H1 (cell line): ENCODE measurements around the gene NOC3L. TPM values are rescaled to one million over a fixed set of nuclear protein-coding genes. Genes with fewer than 3 reads are reported as not detected.

Experiments
- CTCF ChIA-PET: fragments of 300-600 bp; sonication (Branson Sonifier 250); formaldehyde crosslinking; loops from one replicate; lab custom pipeline; 2021; ENCODE audit not compliant: partially characterized antibody; lab: Charles Lee
- POLR2A ChIA-PET: fragments of 300-600 bp; sonication (Branson Sonifier 250); formaldehyde crosslinking; loops from one replicate; lab custom pipeline; 2021; ENCODE audit warnings: inconsistent platforms; ENCODE audit not compliant: partially characterized antibody; lab: Charles Lee
- DNase-seq, 2 experiments: peaks; one replicate each; pipeline versions ENCODE4 v3.0.0 to v3.0.0-alpha.2; 2010 to 2022; ENCODE audit warnings: low spot score in 2 of 2, low read depth in 1 of 2, mixed read lengths in 1 of 2
- FAIRE-seq: peaks from 2 replicates; lab custom pipeline; 2011; peaks lifted over from hg19 to GRCh38; lab: Jason Lieb, UNC
- H2AFZ ChIP-seq: 2 replicates; pipeline ENCODE4 v1.8.1; 2012; ENCODE audit warnings: low read length, inconsistent platforms
- H2AK5ac ChIP-seq: 2 replicates; pipeline ENCODE4 v1.6.1; 2013; ENCODE audit warnings: low read depth, low read length
- H2BK120ac ChIP-seq: replicated peaks from 2 replicates; pipeline ENCODE3; 2013; ENCODE audit warnings: low read depth, low read length, inconsistent platforms
- H2BK12ac ChIP-seq: 2 replicates; pipeline ENCODE4 v1.6.1; 2013; ENCODE audit warnings: low read depth, low read length
- H2BK15ac ChIP-seq: 2 replicates; pipeline ENCODE4 v1.6.1; 2013; ENCODE audit warnings: low read length
- H2BK20ac ChIP-seq: 2 replicates; pipeline ENCODE4 v1.6.1; 2013; ENCODE audit warnings: low read length
- H2BK5ac ChIP-seq: 2 replicates; pipeline ENCODE4 v1.6.1; 2013; ENCODE audit warnings: low read depth, low read length
- H3K14ac ChIP-seq: 2 replicates; pipeline ENCODE4 v1.6.1; 2013; ENCODE audit warnings: inconsistent platforms; ENCODE audit not compliant: insufficient read length
- H3K18ac ChIP-seq: 2 replicates; pipeline ENCODE4 v1.6.1; 2013; ENCODE audit warnings: low read length; ENCODE audit errors: extremely low read depth
- H3K23ac ChIP-seq: 2 replicates; pipeline ENCODE4 v1.6.1; 2013; ENCODE audit warnings: inconsistent platforms; ENCODE audit not compliant: insufficient read length
- H3K23me2 ChIP-seq: 2 replicates; pipeline ENCODE4 v1.6.1; 2013; ENCODE audit warnings: low read depth, low read length
- H3K27ac ChIP-seq: 2 replicates; pipeline ENCODE4 v1.6.1; 2011; ENCODE audit warnings: low read depth, low read length, inconsistent platforms
- H3K27me3 ChIP-seq, 4 experiments: replicated peaks in 1 of 4; 1 replicate in 1 of 4; 2 replicates in 3 of 4; pipeline versions ENCODE4 v1.6.1 to v1.8.1; 2011 to 2013; ENCODE audit warnings: low read length in 3 of 4, mild to moderate bottlenecking in 3 of 4, inconsistent platforms in 2 of 4, mixed read lengths in 2 of 4, moderate library complexity in 1 of 4; ENCODE audit not compliant: control insufficient read depth in 3 of 4, insufficient read depth in 3 of 4; ENCODE audit errors: extremely low read depth in 1 of 4
- H3K36me3 ChIP-seq, 4 experiments: 2 replicates each; pipeline versions ENCODE4 v1.6.1 to v1.8.1; 2011 to 2013; ENCODE audit warnings: mild to moderate bottlenecking in 4 of 4, low read length in 3 of 4, moderate library complexity in 2 of 4, control low read depth in 1 of 4, inconsistent platforms in 1 of 4; ENCODE audit not compliant: insufficient read depth in 4 of 4, control insufficient read depth in 2 of 4
- H3K4ac ChIP-seq: replicated peaks from 2 replicates; pipeline ENCODE3; 2013; ENCODE audit warnings: low read length, low read depth, mixed read lengths, inconsistent platforms; ENCODE audit not compliant: insufficient read length
- H3K4me1 ChIP-seq, 4 experiments: replicated peaks in 1 of 4; 1 replicate in 1 of 4; 2 replicates in 3 of 4; pipeline versions ENCODE4 v1.6.1 to v1.8.1; 2011 to 2013; ENCODE audit warnings: low read length in 3 of 4, inconsistent platforms in 2 of 4, mixed read lengths in 1 of 4; ENCODE audit not compliant: insufficient read depth in 4 of 4, control insufficient read depth in 3 of 4
- H3K4me2 ChIP-seq, 2 experiments: 2 replicates each; pipeline versions ENCODE4 v1.6.1 to v1.8.1; 2011 to 2013; ENCODE audit warnings: low read depth in 2 of 2, low read length in 2 of 2, control low read depth in 1 of 2, inconsistent platforms in 1 of 2, mild to moderate bottlenecking in 1 of 2; ENCODE audit not compliant: insufficient read depth in 1 of 2
- H3K4me3 ChIP-seq, 4 experiments: fragments of 200-600, 300-600 bp in 1 of 4; sonication (generic), shearing (Covaris generic), sonication (Bioruptor Twin) in 1 of 4; 2 replicates each; pipeline versions ENCODE4 v1.5.1 to v1.8.1; 2011 to 2016; ENCODE audit warnings: low read length in 4 of 4, low read depth in 3 of 4, control low read depth in 2 of 4, inconsistent platforms in 2 of 4, mild to moderate bottlenecking in 2 of 4, mixed read lengths in 1 of 4, moderate library complexity in 1 of 4; ENCODE audit not compliant: insufficient read depth in 2 of 4; ENCODE audit errors: extremely low read depth in 1 of 4
- H3K56ac ChIP-seq: replicated peaks from 2 replicates; pipeline ENCODE3; 2013; ENCODE audit warnings: low read depth, mild to moderate bottlenecking, mixed read lengths, low read length, inconsistent platforms; ENCODE audit not compliant: insufficient read length
- H3K79me1 ChIP-seq: 2 replicates; pipeline ENCODE4 v1.6.1; 2013; ENCODE audit warnings: low read depth, low read length, control low read depth
- H3K79me2 ChIP-seq, 2 experiments: 2 replicates each; pipeline versions ENCODE4 v1.6.1 to v1.8.1; 2012 to 2013; ENCODE audit warnings: low read length in 2 of 2, mild to moderate bottlenecking in 2 of 2, inconsistent platforms in 1 of 2; ENCODE audit not compliant: insufficient read depth in 2 of 2, control insufficient read depth in 1 of 2
- H3K9ac ChIP-seq, 4 experiments: replicated peaks in 1 of 4; 1 replicate in 1 of 4; 2 replicates in 3 of 4; pipeline versions ENCODE4 v1.6.1 to v1.8.1; 2011 to 2013; ENCODE audit warnings: low read depth in 3 of 4, low read length in 3 of 4, control low read depth in 2 of 4, mild to moderate bottlenecking in 2 of 4, moderate library complexity in 2 of 4, inconsistent platforms in 1 of 4; ENCODE audit errors: extremely low read depth in 1 of 4
- H3K9me3 ChIP-seq, 2 experiments: 2 replicates each; pipeline versions ENCODE4 v1.6.1 to v1.8.1; 2012 to 2013; ENCODE audit warnings: mild to moderate bottlenecking in 2 of 2, moderate library complexity in 2 of 2, control low read depth in 1 of 2, inconsistent platforms in 1 of 2, low read depth in 1 of 2, low read length in 1 of 2, mixed read lengths in 1 of 2; ENCODE audit not compliant: insufficient read depth in 2 of 2
- H4K20me1 ChIP-seq, 2 experiments: replicated peaks in 1 of 2; 2 replicates each; pipeline versions ENCODE3 to v1.8.1; 2011 to 2013; ENCODE audit warnings: inconsistent platforms in 2 of 2, low read length in 2 of 2, mild to moderate bottlenecking in 1 of 2; ENCODE audit not compliant: insufficient read depth in 2 of 2, control insufficient read depth in 1 of 2
- H4K5ac ChIP-seq: 2 replicates; pipeline ENCODE4 v1.6.1; 2013; ENCODE audit warnings: low read length, low read depth, mixed read lengths, inconsistent platforms; ENCODE audit not compliant: insufficient read length
- H4K8ac ChIP-seq: 2 replicates; pipeline ENCODE4 v1.8.0; 2013; ENCODE audit warnings: mild to moderate bottlenecking, moderate library complexity, low read length, inconsistent platforms; ENCODE audit not compliant: insufficient read depth; ENCODE audit errors: extremely low read depth
- H4K91ac ChIP-seq: replicated peaks from 2 replicates; pipeline ENCODE3; 2013; ENCODE audit warnings: low read length, mixed read lengths, inconsistent platforms; ENCODE audit not compliant: insufficient read length
- CHD1 ChIP-seq: IDR thresholded peaks from 2 replicates; pipeline ENCODE4 v1.6.1; 2012; ENCODE audit warnings: low read depth, low read length, improper control_type of control experiment
- CREB1 ChIP-seq: IDR thresholded peaks from 2 replicates; pipeline ENCODE4 v1.6.1; 2012; ENCODE audit warnings: inconsistent platforms
- CTBP2 ChIP-seq: IDR thresholded peaks from 2 replicates; pipeline ENCODE4 v1.7.0; 2011; ENCODE audit warnings: borderline replicate concordance, mild to moderate bottlenecking, moderate library complexity, mixed read lengths, low read length; ENCODE audit not compliant: insufficient read depth, insufficient read length
- HDAC6 ChIP-seq: IDR thresholded peaks from one replicate; pipeline ENCODE4 v1.7.1; 2012; ENCODE audit warnings: low read depth, mild to moderate bottlenecking, inconsistent platforms, low read length, moderate library complexity
- NANOG ChIP-seq: IDR thresholded peaks from 2 replicates; pipeline ENCODE4 v1.6.1; 2011; ENCODE audit warnings: low read length, low read depth, mild to moderate bottlenecking, inconsistent platforms; ENCODE audit not compliant: insufficient read depth, poor library complexity, severe bottlenecking
- SAP30 ChIP-seq: fragments of 300-600 bp; sonication (generic); IDR thresholded peaks from 2 replicates; pipeline ENCODE4 v1.7.1; 2012; ENCODE audit warnings: low read length, moderate library complexity, mild to moderate bottlenecking, inconsistent platforms; ENCODE audit not compliant: insufficient read depth, insufficient replicate concordance
- SIN3A ChIP-seq, 2 experiments: IDR thresholded peaks in 1 of 2; conservative IDR thresholded peaks in 1 of 2; 2 replicates each; pipeline ENCODE4 v1.6.1; 2011 to 2012; ENCODE audit warnings: low read length in 2 of 2, improper control_type of control experiment in 1 of 2, low read depth in 1 of 2, mild to moderate bottlenecking in 1 of 2
- WGBS, 2 experiments: shearing (Covaris generic) in 1 of 2; methylation state at CpG; one replicate each; pipeline versions ENCODE4 v1.1.6 to v1.1.7; 2013 to 2015; ENCODE audit warnings: low lambda C conversion rate in 2 of 2, mixed read lengths in 2 of 2, inconsistent platforms in 1 of 2, low coverage in 1 of 2, missing lambda C conversion rate in 1 of 2; ENCODE audit not compliant: insufficient replicate concordance in 2 of 2, insufficient coverage in 1 of 2, insufficient read length in 1 of 2; ENCODE audit errors: extremely low coverage in 1 of 2, missing lambda C conversion rate in 1 of 2; 5-methylcytosine and 5-hydroxymethylcytosine counted together
- polyA plus RNA-seq, 7 experiments: library from polyadenylated mRNA; depleted of rRNA in 3 of 7; stranded (reverse) in 5 of 7; unstranded in 2 of 7; fragments of >200 nt in 5 of 7; fragments of 200-250 nt in 2 of 7; gene quantifications; 1 replicate in 5 of 7; 2 replicates in 1 of 7; 4 replicates in 1 of 7; pipeline versions ENCODE4 v1.2.1 to v1.2.3, GENCODE V29; 2011 to 2013; ENCODE audit warnings: missing spikeins in 2 of 7, mixed read lengths in 2 of 7
- total RNA-seq: library from RNA; stranded (reverse); fragmentation: NEBNext Ultra II Directional; extraction: Animal tissue kit (Norgen Biotek cat#: 25700); gene quantifications from 2 replicates; pipeline ENCODE4 v1.2.1, GENCODE V29; 2021
- TF ChIP-seq, protein P1 (sequence below), 3 experiments: IDR thresholded peaks; 1 replicate in 2 of 3; 2 replicates in 1 of 3; pipeline versions ENCODE4 v1.5.1 to v1.6.1; 2011; ENCODE audit warnings: low read length in 3 of 3, mild to moderate bottlenecking in 3 of 3, inconsistent platforms in 2 of 3, low read depth in 1 of 3, moderate library complexity in 1 of 3; ENCODE audit not compliant: insufficient read depth in 1 of 3; ENCODE audit errors: control extremely low read depth in 1 of 3

NOC3L gene
- total and polyA plus RNA-seq, 2 of the 8 experiments (the other 6 are each of a cell fraction or from before 2014, with no cell fraction given), result 7.1 to 39.1 TPM

DNA sequence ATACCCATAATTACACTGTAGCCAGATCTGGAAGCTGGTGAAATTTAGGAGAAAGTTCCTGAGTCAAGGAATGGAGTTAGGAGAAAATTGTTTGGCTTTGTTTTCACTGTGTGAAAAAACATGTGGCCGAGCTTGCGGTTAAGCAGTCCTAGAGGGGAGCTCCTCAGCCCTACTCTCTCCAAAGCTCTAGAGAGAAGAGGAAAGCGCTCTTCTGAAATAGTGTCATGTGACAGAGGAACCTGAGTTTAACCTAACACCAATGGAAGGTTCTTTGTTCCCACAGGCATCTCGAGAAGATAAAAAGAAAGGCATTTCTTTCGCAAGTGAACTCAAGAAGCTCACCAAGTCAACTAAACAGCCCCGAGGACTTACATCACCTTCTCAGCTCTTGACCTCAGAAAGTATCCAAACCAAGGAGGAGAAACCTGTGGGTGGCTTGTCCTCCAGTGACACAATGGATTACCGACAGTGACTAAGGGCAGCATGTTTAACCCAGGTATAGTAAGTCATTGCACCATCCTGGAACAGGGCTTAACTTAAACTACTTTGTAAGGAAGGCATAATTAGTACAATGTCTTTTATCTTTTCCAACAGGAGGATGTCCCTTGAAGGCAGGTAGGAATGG lies 38.0 kb downstream of the NOC3L start:
- H4K5ac ChIP-seq, result no peak overlapping the region
- H2BK15ac ChIP-seq, result no peak overlapping the region
- H2BK5ac ChIP-seq, result no peak overlapping the region
- no peak overlapping the region for H3K9ac ChIP-seq
- H3K4me3 ChIP-seq, result no peak overlapping the region
- no peaks in the 10 kb centered on the region for H3K9me3 ChIP-seq
- no peak overlapping the region for H3K23ac ChIP-seq
- H3K4me1 ChIP-seq, result peaks cover 0 to 2% (median 0%) of the 10 kb centered on the region in 4 experiments; a peak in 1 of 7 replicates
- H4K8ac ChIP-seq, result no peak overlapping the region
- H3K4ac ChIP-seq, result no peak overlapping the region
- H3K79me1 ChIP-seq, result no peaks in the 10 kb centered on the region
- 91% methylated on average over 7 of the region's 7 CpGs; no CpG with 5 or more reads in 1 of the 2 experiments for WGBS, 2 experiments
- ChIA-PET POLR2A (interaction anchor here (1.3 kb wide), 1 partner anchor 10 kb away, joined by 3 read pairs; no protein-coding TSS in a partner anchor), CTCF (interaction anchor here (0.7 to 1.6 kb wide), 6 partner anchors 11 to 535 kb away, joined by 3 to 6 read pairs (median 4); no protein-coding TSS in a partner anchor)
- H4K91ac ChIP-seq, result no peak overlapping the region
- H3K18ac ChIP-seq, result no peak overlapping the region
- no peak overlapping the region for H2BK20ac ChIP-seq
- FAIRE-seq (no peak), DNase-seq (no peak)
- H3K23me2 ChIP-seq, result no peaks in the 10 kb centered on the region
- no peak overlapping the region for H2BK12ac ChIP-seq
- H2AK5ac ChIP-seq, result no peak overlapping the region
- H3K79me2 ChIP-seq, result no peaks in the 10 kb centered on the region
- H2AFZ ChIP-seq, result no peak overlapping the region
- no peak overlapping the region for H3K27ac ChIP-seq
- H2BK120ac ChIP-seq, result no peak overlapping the region
- no peak overlapping the region for H3K14ac ChIP-seq
- H3K27me3 ChIP-seq, result no peaks in the 10 kb centered on the region
- H3K56ac ChIP-seq, result no peak overlapping the region
- no peak overlapping the region for H3K4me2 ChIP-seq
- peaks cover 0 to 1% of the 10 kb centered on the region in 2 experiments for H4K20me1 ChIP-seq
- peaks cover 0 to 21% (median 2%) of the 10 kb centered on the region in 4 experiments; a peak in 3 of 8 replicates for H3K36me3 ChIP-seq
- TF ChIP-seq, protein P1, sequence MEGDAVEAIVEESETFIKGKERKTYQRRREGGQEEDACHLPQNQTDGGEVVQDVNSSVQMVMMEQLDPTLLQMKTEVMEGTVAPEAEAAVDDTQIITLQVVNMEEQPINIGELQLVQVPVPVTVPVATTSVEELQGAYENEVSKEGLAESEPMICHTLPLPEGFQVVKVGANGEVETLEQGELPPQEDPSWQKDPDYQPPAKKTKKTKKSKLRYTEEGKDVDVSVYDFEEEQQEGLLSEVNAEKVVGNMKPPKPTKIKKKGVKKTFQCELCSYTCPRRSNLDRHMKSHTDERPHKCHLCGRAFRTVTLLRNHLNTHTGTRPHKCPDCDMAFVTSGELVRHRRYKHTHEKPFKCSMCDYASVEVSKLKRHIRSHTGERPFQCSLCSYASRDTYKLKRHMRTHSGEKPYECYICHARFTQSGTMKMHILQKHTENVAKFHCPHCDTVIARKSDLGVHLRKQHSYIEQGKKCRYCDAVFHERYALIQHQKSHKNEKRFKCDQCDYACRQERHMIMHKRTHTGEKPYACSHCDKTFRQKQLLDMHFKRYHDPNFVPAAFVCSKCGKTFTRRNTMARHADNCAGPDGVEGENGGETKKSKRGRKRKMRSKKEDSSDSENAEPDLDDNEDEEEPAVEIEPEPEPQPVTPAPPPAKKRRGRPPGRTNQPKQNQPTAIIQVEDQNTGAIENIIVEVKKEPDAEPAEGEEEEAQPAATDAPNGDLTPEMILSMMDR (IDR thresholded peaks at IDR 0.05; ENCODE audit: control extremely low read depth in 1 of 3, insufficient read depth in 1 of 3, low read depth in 1 of 3, low read length in 3 of 3), result no peak
- TF ChIP-seq CTBP2 (no peak), SAP30 (no peak), SIN3A (conservative IDR thresholded peaks at IDR 0.05 in 1 of 2, IDR thresholded peaks at IDR 0.05 in 1 of 2; ENCODE audit: low read depth in 1 of 2, low read length in 2 of 2) (no peak), HDAC6 (no peak), NANOG (no peak), CREB1 (no peak), CHD1 (no peak)
